HG03196 (cell line): Measurements from ENCODE around the gene COL2A1.

Source experiments
- ATAC-seq: cut with Tn5 transposase; IDR thresholded peaks from one replicate; pipeline ENCODE4 v1.9.1; 2021; ENCODE audit not compliant: unreplicated experiment

COL2A1 gene

GRCh38 chr12:48004053-48004941 lies at the start of gene COL2A1:
Gene COL2A1 (minus strand): TSS chr12:48004476. CDS start chr12:48004321, 155 bp downstream.
- no peak for ATAC-seq

- ATAC-seq = no peak
Measured at GRCh38 chr12:48053883-48054282, 49.6 kb upstream of the COL2A1 start.

DNA sequence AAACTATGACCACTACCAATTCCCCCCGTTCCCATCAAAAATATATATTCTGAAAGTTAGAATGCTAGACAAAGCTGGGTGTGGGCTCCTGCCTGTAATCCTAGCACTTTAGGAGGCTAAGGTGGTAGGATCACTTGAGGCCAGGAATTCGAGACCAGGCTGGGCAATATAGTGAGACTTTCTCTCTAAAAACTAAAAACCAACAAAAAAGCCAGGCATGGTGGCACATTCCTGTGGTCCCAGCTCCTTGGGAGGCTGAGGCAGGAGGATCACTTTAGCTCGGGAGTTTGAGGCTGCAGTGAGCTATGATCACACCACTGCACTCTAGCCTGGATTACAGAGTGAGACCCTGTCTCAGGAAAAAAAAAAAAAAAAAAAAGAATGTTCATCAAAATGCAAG lies 48.8 kb upstream of the COL2A1 start:
- ATAC-seq = no peak

DNA sequence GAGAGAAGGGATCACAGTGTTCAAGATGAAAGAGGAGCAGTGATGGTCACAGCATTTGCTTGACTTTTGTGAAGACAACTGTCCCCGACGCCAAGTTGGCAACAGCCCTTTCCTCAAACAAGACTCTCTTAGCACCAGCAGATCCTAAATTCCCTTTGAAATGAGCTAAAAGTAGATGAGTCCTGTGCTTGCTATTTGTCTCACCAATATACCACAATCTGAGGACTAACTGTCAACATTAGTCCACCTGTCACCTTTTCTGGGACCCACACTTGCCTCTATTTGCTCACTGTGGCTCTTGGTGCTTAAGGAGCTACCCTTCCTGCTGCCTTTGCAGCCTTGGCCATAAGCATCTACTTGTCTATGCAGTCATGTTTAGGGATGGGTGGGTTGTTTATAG lies 47.4 kb upstream of the COL2A1 start:
- ATAC-seq = no peak

DNA sequence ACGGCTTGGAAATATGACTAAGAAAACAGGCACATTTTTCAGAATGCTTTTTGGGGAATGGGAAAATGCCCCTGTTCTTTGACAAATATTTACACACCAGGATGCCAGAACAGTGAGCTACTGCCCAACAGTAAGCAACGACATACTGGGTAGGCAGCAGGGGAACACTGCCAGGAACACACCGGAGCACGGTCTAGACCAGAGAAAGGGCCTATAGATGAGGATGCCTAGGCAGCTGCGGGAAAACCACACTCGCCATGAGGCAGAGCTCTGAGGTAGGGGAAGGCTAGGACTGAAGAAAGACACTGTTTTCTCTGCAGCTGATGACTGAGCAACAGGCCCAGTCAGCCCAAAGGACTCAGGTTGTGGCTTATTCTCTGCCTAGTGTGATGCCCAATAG lies 45.9 kb upstream of the COL2A1 start:
- no peak for ATAC-seq

DNA sequence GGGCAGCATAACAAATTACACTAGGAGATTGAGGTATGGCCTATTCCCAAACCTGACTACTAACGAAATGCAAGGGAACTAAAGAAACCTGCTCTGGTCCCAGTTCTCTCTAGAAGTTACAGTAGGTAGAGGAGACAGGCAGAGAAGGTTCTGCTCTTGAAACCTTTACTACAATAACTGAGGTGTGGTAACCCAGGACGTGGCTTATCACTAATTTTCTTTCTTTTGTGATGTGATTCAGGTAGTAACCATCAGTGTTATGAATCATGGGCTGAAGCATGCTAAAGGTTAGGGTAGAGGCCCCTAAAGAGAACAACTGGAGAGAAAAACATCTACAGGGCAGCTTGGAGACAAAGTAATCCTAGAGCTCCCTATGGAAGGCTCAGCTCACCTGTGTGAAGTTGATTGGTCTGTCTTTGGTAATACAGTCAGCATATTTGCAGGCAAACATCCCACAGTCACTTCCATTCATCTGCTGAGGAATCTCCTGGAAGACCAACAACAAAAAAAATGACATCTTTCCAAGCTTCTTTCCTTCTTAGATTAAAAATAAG lies 41.8 kb upstream of the COL2A1 start:
- no peak for ATAC-seq

- no peak for ATAC-seq
Measured at GRCh38 chr12:48045061-48045846, 41.0 kb upstream of the COL2A1 start.

DNA sequence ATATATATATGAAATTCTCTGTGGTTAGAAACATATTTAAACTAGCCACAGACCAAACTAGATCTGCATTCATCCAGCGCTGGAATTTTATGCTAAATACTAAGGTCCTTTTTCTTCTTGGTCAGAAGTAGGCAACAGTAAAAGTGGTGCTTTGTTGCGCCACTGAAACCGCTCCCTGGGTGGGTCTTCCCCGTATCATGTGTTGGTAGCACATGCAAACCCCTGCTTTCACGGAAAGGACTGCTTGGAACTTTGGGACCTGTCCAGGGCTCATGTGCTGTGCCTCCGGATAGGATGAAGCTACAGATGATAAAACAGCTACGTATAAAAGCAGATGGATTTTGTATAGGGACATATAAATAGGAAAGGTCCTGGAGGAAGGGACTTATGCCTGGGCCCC lies 40.1 kb upstream of the COL2A1 start:
- ATAC-seq = no peak

DNA sequence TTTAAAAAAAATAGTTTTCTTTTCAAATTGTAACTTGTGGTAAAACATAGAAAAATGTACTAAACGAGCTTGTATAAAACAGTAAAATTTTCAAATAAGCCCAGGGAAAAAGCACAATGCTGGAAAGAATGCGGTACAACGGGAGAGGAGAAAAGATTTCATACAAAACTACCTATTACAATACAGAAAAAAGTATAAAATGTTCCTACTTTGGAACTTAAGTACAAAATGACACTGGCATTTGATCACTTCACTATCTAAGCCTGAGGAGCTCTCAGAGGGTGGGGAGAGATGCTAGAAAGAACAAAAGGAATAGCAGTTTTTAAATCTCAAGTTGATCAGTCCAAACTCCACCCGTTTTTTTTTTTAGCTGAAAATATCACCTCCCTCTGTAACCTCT lies 39.5 kb upstream of the COL2A1 start:
- no peak for ATAC-seq

DNA sequence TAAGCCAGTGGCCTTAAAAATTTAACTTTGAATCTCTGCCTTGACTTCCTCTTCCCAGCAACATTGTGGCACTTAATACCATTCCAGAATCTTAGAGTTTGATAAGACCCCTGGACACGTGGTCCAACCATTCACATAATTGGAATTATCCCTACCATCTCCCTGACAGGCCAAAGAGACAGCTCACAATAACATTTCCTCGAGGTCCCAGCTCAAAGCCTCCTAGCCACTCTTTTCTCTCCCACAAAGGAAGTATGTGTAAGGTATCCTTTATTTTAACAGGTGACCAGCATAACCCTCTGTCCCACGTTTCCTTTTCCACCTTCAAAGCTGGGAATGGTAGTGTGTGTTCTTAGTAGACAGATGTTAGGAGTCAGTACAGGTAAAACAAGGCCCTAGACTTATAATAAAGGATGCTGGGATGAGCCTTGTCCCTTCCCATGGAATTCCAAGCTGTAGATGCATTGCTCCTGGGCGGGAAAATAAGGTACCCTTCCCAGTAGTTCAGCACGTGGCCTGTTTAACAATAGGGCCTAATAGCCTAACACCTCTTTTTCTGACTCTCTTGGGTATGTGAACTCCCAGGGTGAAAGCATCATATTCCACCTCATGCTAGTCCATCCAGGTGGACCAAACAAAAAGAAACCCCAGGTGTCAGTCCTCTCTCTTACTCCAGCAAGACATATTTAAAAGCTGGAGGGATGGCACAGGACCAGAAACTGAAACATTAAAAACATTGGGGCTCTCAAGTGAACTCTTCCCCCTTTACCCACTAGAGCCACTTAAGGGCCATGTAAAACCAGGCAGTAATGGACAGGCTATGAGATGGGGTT lies 37.5 kb upstream of the COL2A1 start:
- ATAC-seq = no peak

DNA sequence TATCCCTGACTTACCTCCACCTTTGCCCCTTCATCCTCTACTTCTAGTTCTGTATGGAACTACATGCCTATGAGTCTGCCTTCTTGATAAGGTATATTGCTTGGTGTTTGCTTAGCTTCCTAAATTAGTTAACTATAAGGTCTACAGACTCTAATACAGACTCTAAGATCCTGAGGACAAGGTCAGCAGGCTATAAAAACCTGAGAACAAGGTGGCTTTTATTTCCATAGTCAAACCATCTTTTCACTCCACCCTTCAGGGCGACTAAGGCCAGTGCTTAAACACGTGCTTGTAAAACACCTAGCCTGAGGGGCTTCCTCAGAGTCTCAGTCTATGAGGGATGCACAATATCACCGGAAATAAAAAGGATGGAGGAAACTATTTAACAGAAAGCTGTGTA lies 36.1 kb upstream of the COL2A1 start:
- no peak for ATAC-seq

DNA sequence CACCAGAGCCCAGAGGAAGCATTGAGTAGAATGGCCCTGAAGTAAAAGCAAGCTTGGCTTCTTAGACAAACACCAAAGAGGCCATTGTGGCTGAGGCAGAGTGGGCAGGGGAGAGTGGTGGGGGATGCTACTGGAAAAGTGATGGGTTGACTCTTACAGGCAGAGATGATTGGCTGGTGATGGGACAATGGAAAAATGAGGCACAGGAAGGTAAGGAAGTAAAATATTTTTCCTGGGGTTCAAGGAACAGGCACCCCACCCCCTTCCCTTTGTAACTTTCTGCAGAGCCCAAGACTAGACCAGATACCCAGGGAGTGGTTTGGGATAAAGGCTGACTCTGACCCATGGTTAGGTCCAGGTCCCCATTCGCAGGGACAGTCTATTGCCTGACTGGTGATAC lies 34.9 kb upstream of the COL2A1 start:
- ATAC-seq = no peak

DNA sequence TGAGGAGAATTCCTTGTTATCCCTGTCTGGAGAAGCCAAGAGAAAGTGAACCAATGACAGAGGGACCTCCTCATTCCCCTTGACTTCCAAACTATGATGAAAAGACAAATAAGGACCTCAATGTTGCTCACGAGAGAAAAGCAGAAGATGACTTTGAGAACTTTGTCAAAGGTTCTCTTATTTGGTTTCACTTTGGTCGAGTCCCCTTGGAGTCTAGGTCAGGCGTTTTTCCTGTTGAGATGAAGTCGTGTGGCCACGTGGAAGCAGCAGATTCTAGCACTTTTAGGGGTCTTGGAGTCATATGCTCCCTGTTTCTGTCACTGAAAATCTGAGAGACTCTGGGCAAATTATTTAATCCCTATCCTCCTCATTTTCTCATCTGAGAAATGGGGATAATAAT lies 33.8 kb upstream of the COL2A1 start:
- no peak for ATAC-seq

- no peak for ATAC-seq
Measured at GRCh38 chr12:48037267-48037915, 33.1 kb upstream of the COL2A1 start.

GRCh38 chr12:48036818-48037217 lies 32.5 kb upstream of the COL2A1 start:
- ATAC-seq = no peak

- no peak for ATAC-seq
Measured at GRCh38 chr12:48034835-48035805, 30.8 kb upstream of the COL2A1 start.

- no peak for ATAC-seq
Measured at GRCh38 chr12:48033451-48033850, 29.2 kb upstream of the COL2A1 start.

GRCh38 chr12:48032597-48032996 lies 28.3 kb upstream of the COL2A1 start:
- no peak for ATAC-seq
